Mucosa of gallbladder (tissue), 1 donor: Measurements from ENCODE around the gene RTTN. TPM values are rescaled to one million over a fixed set of nuclear protein-coding genes. Genes with fewer than 3 reads are reported as not detected.
"Not testable (repeated sequence)": the region's sequence is repeated elsewhere in the genome, so short reads cannot be mapped to it uniquely, and the experiment has no call there.

Experiments used
- DNase-seq: peaks from one replicate; pipeline ENCODE4 v3.0.0-alpha.2; 2020; ENCODE audit warnings: low spot score
- total RNA-seq: library from RNA; stranded (reverse); gene quantifications from one replicate; pipeline ENCODE4 v1.2.1, GENCODE V29; 2021
- donor health status: DM: no; HTN: no; CAD: no.

The RTTN gene
- total RNA-seq, 1 donor from 2014 or later, result 8.7 TPM

- DNase-seq, result no peak
Measured at GRCh38 chr18:69980982-69981804, 224.3 kb downstream of the RTTN start.

GRCh38 chr18:69980509-69980908, 225.0 kb downstream of the RTTN start:
- DNase-seq, result no peak

GRCh38 chr18:69978732-69979715, 226.5 kb downstream of the RTTN start:
- DNase-seq, result no peak

- not testable (repeated sequence) for DNase-seq
Measured at GRCh38 chr18:69975294-69975693, 230.2 kb downstream of the RTTN start.

GRCh38 chr18:69974365-69974764, 231.1 kb downstream of the RTTN start:
- DNase-seq, result no peak

- no peak for DNase-seq
Measured at GRCh38 chr18:69969491-69969890, 236.0 kb downstream of the RTTN start.

GRCh38 chr18:69968039-69968438, 237.4 kb downstream of the RTTN start:
- DNase-seq, result no peak

GRCh38 chr18:69963196-69963595, 242.3 kb downstream of the RTTN start:
- DNase-seq, result no peak

- DNase-seq, result no peak
Measured at GRCh38 chr18:69961718-69962117, 243.8 kb downstream of the RTTN start.

- DNase-seq, result no peak
Measured at GRCh38 chr18:69958422-69958821, 247.1 kb downstream of the RTTN start.

GRCh38 chr18:69957747-69958146, 247.7 kb downstream of the RTTN start:
- no peak for DNase-seq

GRCh38 chr18:69956665-69957620, 248.5 kb downstream of the RTTN start:
- DNase-seq, result no peak

GRCh38 chr18:69956057-69956456, 249.4 kb downstream of the RTTN start:
- no peak for DNase-seq

GRCh38 chr18:69954719-69955480, 250.6 kb downstream of the RTTN start:
- no peak for DNase-seq

- no peak for DNase-seq
Measured at GRCh38 chr18:69953191-69953590, 252.3 kb downstream of the RTTN start.

Other genes with a start within 250 kb of the RTTN start
- 29.9 TPM for gene SOCS6, start 83.4 kb upstream of the RTTN start, total RNA-seq